ENCODE data around the gene UBL5. TPM values are rescaled to one million over a fixed set of nuclear protein-coding genes. Genes with fewer than 3 reads are reported as not detected.

UBL5 gene
- total RNA-seq, 1 donor from 2014 or later = 270 TPM

GRCh38 chr19:9865732-9866501 is 38.2 kb downstream of the UBL5 start:
- H3K36me3 Mint-ChIP-seq (ENCODE audit: low read depth) = no peaks in the 10 kb centered on the region
- H3K4me3 Mint-ChIP-seq = no peak overlapping the region
- H3K9me3 Mint-ChIP-seq = no peaks in the 10 kb centered on the region
- no peak for DNase-seq
- intact Hi-C loops (cut with micrococcal nuclease) = no loop called here
- no peaks in the 10 kb centered on the region for H3K27me3 Mint-ChIP-seq
- POLR2A ChIA-PET = no interaction called here
- no peaks in the 10 kb centered on the region for H3K4me1 Mint-ChIP-seq
- TF ChIP-seq, protein P1, sequence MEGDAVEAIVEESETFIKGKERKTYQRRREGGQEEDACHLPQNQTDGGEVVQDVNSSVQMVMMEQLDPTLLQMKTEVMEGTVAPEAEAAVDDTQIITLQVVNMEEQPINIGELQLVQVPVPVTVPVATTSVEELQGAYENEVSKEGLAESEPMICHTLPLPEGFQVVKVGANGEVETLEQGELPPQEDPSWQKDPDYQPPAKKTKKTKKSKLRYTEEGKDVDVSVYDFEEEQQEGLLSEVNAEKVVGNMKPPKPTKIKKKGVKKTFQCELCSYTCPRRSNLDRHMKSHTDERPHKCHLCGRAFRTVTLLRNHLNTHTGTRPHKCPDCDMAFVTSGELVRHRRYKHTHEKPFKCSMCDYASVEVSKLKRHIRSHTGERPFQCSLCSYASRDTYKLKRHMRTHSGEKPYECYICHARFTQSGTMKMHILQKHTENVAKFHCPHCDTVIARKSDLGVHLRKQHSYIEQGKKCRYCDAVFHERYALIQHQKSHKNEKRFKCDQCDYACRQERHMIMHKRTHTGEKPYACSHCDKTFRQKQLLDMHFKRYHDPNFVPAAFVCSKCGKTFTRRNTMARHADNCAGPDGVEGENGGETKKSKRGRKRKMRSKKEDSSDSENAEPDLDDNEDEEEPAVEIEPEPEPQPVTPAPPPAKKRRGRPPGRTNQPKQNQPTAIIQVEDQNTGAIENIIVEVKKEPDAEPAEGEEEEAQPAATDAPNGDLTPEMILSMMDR (IDR thresholded peaks at IDR 0.05) = no peak
- H3K27ac Mint-ChIP-seq = no peak overlapping the region
- CTCF ChIA-PET = no interaction called here
- ATAC-seq (ENCODE audit: low read depth) = no peak

- POLR2A ChIA-PET = no interaction called here
- Mint-ChIP-seq H3K36me3 (ENCODE audit: low read depth) (no peaks in the 10 kb centered on the region), H3K9me3 (no peaks in the 10 kb centered on the region), H3K27ac (no peak overlapping the region), H3K4me3 (no peak overlapping the region), H3K27me3 (no peaks in the 10 kb centered on the region), H3K4me1 (no peaks in the 10 kb centered on the region)
- CTCF ChIA-PET = no interaction called here
- no peak for DNase-seq
- intact Hi-C loops (cut with micrococcal nuclease) = no loop called here
- ATAC-seq (ENCODE audit: low read depth) = no peak
- TF ChIP-seq, protein P1 (IDR thresholded peaks at IDR 0.05) = no peak
These were observed 41.4 kb downstream of the UBL5 start for GRCh38 chr19:9868983-9869617.

GRCh38 chr19:9871626-9872338 is 44.1 kb downstream of the UBL5 start:
- ATAC-seq (ENCODE audit: low read depth) (no peak), DNase-seq (no peak)
- no peak overlapping the region for H3K4me3 Mint-ChIP-seq
- no peaks in the 10 kb centered on the region for H3K4me1 Mint-ChIP-seq
- H3K27ac Mint-ChIP-seq = no peak overlapping the region
- H3K9me3 Mint-ChIP-seq = no peaks in the 10 kb centered on the region
- peaks cover 8% of the 10 kb centered on the region for H3K27me3 Mint-ChIP-seq
- ChIA-PET POLR2A (interaction anchor here (0.5 kb wide), 1 partner anchor 344 kb away, joined by 4 read pairs; no protein-coding TSS in a partner anchor), CTCF (no interaction called here)
- TF ChIP-seq, protein P1 (IDR thresholded peaks at IDR 0.05) = no peak
- intact Hi-C loops (cut with micrococcal nuclease) = no loop called here
- no peaks in the 10 kb centered on the region for H3K36me3 Mint-ChIP-seq (ENCODE audit: low read depth)

- TF ChIP-seq, protein P1 (IDR thresholded peaks at IDR 0.05) = no peak
- intact Hi-C loops (cut with micrococcal nuclease) = no loop called here
- DNase-seq (no peak), ATAC-seq (ENCODE audit: low read depth) (no peak)
- Mint-ChIP-seq H3K4me3 (no peak overlapping the region), H3K36me3 (ENCODE audit: low read depth) (no peaks in the 10 kb centered on the region), H3K9me3 (no peaks in the 10 kb centered on the region), H3K27ac (no peak overlapping the region), H3K4me1 (no peaks in the 10 kb centered on the region), H3K27me3 (peaks cover 8% of the 10 kb centered on the region)
- ChIA-PET CTCF (no interaction called here), POLR2A (no interaction called here)
These were observed 45.0 kb downstream of the UBL5 start for GRCh38 chr19:9872618-9873242.

Measured in activated B cell treated with CpG ODN at 0.5 μM for 24 hours (primary cell).